ENCODE results near the gene ZNF180.
"Not testable (repeated sequence)": the region's sequence is repeated elsewhere in the genome, so short reads cannot be mapped to it uniquely, and the experiment has no call there.

The ZNF180 gene

DNA sequence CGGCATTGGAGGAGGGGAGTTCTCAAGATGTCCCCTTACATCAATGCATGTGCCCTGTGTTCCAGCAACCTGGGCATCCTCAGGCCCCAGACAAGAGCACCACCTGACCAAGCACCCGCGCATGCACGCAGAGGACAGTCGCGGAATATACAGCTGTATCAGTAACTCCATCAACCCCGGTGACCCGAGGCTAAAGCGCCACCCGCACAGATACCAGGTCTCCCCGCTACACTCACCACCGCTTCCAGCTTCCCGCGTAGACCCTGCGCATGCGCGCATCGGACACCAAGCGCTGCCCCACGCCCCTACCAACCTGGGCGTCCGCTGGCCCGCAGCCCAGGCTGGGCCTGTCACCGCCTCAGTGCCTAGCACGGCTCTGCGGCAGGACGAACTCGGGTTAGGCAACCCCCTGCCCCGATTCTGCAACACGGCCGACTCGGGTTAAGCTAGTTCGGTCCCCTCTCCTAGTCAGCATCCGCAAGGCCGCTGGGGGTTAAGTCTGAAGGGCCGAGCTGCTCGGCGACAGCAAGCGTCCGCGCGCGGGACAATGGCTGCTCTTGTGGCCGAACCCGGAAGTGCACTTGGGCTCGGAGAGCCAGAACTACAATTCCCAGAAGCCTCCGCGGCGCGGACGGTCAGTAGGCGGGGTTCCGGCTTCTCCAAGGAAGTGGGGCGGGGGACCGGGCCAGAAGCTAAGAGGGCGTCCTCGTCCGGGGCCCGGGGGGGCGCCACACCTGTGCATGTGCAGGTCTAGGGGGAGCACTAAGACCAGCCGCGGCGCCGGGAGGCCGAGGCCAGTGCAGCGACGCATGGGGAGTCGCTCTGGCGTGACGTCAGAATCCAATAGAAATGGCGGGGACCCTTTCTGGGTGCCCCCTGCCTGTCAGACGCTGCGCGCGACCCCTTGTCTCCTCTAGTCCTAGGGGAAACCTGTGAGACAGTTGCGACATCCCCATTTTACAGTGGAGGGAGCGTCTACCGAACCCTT, at the start of gene ZNF180:
Gene ZNF180 (minus strand): TSS at position 561 of the 988 bp plus-strand sequence. CDS start 3,188 bp downstream, outside the sequence.
- DNase-seq (ENCODE audit: low read depth) = peak; percentile 85

DNA sequence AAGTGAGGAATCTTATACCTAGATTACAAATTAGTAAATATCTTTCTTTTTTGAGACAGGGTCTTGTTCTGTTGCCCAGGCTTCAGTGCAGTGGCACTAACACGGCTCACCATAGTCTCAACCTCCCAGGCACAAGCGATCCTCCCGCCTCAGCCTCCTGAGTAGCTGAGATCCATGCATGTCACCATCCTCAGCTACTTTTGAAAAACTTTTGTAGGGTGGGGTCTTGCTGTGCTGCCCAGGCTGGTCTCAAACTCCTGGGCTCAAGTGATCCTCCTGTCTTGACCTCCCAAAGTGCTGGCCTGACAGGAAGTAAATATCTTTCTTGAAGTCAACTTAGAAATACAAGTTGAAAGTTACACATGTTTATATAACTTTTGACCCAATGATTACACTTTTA, 49.2 kb upstream of the ZNF180 start:
- DNase-seq (ENCODE audit: low read depth) = no peak

DNA sequence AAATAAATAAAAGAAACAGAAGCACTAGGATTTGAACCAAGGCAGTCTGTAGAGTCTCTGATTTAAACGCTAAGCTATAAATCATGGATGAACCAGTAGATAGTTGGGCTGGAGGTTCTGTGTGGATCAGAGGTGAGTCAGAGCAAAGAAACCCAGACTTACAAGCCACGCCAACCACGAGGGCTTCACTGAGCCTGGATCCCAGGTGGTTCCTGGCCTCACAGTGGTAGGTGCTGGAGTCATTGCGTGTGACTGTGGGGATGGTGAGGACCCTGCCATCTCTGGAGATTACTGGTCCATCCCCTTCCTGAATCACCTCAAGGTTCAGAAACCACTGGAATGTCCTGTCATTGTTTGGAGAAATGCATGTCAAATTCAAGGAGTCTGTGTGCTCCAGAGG, 48.4 kb upstream of the ZNF180 start:
- no peak for DNase-seq (ENCODE audit: low read depth)

DNA sequence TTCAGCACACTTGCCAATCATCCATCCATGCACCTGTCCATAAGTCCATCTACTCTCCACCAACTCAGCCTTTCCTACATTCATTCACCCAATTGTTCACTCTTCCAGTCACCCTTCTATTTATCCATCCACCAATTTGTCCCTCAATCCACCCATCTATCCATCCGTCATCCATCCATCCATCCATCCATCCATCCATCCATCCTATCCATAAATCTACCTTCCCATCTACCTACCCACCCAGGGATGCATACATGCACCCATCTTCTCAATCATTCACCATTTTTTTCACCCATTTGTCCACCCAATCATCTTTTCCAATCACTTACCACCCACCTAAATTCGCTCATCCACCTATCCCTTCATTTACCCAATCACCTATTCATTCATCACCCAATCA, 43.7 kb upstream of the ZNF180 start:
- no peak for DNase-seq (ENCODE audit: low read depth)

DNA sequence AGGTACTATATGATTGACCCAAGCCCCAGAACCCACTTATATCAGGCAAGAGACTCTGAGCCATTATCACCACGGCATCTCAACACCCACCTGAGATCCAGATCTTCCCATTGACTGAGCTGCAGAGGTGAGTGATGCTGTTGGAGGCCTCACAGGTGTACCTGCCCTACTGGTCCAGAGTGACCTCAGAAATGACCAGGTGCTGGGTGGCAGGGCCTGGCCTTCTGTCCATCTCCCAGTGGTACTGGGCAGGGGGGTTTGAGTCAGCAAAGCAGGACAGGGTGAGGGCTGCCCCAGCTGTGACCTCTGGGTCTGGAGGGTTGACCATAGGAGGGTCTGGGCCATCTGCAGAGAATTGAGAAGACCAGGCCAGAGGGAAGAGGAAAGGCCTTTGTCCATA, 42.3 kb upstream of the ZNF180 start:
- DNase-seq (ENCODE audit: low read depth) = no peak

DNA sequence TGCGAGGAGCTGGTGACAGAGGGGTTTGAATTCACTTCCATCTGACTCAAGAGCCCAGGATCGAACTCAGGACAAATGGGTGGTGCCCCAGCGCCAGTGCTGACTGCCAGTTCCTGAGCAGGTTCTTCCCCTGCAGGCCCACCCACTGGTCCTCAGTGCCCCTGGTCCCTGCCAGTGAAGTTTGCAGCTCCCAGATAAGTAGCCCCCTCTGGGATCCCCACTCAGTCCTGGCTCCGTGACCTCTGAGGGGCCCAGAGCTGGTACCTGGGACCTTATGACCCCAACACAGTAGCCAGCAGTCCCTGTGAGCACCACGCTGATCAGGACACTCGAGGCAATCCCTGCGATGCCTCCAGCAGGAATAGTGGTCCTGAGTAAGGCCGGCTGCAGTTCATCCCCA, 40.4 kb upstream of the ZNF180 start:
- DNase-seq (ENCODE audit: low read depth) = no peak

DNA sequence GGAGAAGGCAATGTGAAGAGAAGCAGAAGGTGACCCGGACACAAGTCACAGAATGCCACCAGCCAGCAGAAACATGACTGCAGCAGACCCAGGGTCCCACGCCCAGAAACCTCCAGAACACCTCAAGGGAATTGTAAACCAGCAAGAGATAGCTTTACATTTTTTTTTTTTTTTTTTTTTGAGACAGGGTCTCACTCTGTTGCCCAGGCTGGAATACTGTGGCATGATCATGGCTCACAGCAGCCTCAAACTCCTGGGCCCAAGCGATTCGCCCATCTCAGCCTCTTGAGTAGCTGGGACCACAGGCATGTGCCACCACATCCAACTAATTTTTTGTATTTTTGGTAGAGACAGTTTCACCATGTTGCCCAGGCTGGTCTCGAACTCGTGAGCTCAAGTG, 39.7 kb upstream of the ZNF180 start:
- DNase-seq (ENCODE audit: low read depth) = no peak

DNA sequence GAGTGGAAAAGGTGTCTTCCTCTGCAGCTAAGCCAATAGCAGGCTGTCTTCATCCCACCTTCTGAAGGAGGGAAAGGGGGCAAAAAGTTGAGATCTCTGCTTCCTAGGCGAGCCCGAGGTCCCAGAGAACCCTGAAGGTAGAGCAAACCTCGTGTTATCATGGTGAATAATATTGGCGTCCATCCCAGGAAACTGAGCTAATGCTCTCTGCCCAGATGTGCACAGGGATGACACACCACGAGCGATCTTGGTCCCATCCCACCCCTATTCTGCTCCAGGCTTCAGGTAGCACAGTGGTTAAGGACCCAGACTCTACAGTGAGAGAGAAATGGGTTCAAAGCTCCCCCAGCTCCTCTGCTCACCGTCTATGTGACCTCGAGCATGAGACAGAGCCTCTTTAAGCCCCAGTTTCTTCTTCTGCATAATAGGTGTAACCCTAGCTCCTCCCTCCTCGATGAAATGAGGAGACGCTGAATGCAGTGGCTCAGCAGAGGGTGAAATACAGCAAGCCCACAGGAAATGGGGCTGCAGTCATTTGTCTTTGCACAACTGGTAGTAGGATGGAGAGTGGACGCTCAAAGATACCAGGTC, 39.0 kb upstream of the ZNF180 start:
- DNase-seq (ENCODE audit: low read depth) = no peak

DNA sequence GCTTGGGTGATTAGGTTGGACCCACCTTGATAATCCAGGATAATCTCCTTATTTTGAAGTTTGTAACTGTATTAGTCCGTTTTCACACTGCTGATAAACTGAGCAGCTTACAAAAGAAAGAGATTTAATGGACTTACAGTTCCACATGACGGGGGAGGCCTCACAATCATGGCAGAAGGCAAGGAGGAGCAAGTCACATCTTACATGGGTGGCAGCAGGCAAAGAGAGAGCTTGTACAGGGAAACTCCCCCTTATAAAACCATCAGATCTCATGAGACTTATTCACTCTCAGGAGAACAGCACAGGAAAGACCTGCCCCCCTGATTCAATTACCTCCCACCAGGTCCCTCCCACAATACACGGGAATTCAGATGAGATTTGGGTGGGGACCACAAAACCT, 35.0 kb upstream of the ZNF180 start:
- DNase-seq (ENCODE audit: low read depth) = not testable (repeated sequence)

DNA sequence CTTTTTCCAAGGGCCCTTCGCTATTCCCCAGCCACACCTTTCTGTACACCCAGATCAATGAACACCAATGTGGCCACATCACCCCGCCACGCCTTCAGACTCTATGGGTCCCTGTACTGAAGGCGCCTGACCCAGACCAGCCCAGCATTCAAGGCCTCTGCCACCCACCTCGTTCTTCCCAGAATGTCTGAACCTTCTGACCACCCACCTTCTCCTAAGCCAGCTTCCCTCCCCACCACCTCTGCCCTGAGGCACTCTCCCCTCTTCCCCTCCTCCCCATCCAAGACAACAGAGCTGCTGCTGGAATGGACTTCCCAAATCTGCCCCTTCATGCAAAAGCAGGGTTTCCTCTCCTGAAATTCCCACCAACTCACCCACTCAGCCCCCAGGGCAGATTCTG, 32.5 kb upstream of the ZNF180 start:
- no peak for DNase-seq (ENCODE audit: low read depth)

DNA sequence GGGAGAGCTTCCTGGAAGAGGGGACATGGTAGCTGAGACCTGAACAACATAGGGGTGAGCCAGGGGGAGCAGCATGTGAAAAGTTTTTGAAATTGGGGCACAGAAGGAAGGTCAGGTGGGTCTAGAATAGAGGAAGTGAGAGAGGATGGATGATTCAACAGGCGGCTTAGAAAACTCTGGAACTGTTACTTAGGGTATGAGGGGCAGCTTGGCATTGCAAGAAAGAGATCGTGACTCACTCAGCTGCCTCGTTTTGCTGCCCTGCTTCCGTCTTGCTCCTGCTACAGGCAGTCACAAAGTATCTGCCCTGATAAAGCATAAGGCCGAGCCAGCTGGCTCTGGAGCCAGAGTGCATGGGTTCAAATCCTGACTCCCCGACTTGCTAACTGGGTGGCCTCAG, 30.5 kb upstream of the ZNF180 start:
- no peak for DNase-seq (ENCODE audit: low read depth)

DNA sequence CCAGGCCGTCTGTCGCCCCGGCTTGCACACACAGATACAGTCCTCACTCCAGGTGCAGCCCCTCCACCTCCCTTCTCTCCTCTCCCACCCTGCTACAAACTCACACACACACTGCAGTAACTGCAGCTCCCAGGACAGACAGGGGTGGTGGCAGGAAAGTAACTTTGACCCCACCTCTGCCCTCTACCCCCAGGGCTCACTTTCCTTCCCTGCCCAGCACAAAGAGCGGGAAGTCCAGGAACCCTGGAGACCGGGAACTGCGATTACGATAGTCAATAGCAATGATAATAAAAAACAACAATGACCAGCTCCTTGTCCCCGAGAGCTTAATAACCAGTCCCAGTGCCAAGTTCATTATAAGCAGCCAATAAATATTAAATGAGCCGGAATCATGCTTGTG, 29.2 kb upstream of the ZNF180 start, which contains the start of gene CEACAM20:
Gene CEACAM20 (minus strand): TSS at position 140 of the 400 bp plus-strand sequence. CDS start 166 bp downstream, outside the sequence.
- no peak for DNase-seq (ENCODE audit: low read depth)

DNA sequence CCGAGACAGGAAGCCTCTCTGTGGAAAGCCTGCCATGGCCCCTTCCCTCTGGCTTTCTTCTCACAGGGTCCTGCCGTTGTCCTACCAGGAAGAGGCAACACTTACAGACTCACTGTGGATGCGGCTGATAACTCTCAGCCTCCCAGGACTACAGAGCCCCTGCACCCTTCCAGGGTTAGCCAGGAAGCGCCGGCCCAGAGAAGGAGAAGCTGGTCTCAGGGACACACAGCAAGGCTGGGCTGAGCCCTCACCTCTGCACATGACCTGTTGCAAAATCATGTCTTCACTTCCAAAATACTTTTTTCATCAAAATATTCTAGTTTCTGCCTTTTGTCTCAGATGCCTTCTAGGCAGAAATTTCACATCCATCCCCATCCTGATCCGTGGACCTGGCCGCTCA, 27.2 kb upstream of the ZNF180 start:
- DNase-seq (ENCODE audit: low read depth) = no peak

DNA sequence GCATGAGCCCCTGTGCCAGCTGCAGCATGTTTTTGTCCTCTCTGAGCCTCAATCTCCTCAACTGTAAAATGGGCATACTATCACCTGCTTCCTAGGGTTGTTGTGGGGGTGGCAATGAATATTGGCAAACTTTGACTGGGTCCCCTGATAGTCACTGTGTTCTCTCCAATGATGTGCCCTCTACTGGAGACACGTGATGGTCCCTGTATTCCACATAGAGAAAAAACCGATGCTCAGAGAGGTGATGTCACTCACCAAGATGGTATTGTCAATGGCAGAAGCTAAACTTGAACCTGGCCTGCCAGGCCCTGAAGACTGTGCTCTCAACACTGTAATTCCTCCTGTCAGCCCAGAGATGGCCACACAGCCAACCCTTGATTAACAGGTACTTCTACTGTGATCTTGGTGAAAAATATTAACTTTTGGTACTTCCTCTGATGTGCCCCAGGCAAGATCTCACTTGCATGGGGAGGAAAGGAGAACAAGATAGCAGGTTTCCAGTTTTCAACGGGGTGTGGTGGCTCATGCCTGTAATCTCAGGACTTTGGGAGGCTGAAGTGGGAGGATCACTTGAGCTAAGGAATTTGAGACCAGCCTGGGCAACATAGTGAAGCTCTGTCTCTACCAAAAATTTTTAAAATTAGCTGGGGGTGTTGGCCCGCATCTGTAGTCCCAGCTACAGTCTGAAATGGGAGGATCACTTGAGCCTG, 25.6 kb upstream of the ZNF180 start:
- DNase-seq (ENCODE audit: low read depth) = no peak

DNA sequence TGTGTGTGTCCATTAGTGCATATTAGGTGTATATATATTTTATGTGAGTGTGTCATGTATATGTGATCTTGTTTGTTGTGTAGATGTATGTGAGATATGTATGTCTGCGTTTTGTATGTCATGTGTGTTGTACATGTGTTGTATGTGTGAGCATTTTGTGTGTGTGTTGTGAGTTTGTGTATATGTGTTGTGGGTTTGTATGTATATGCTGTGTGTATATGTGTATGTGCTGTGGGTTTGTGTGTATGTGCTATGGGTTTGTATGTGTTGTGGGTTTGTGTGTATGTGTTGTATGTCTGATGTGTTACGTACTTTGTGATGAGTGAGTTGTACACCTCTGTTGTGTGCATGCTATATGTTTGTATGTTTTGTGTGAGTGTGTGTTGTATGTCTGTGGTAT, 21.0 kb upstream of the ZNF180 start:
- DNase-seq (ENCODE audit: low read depth) = no peak

DNA sequence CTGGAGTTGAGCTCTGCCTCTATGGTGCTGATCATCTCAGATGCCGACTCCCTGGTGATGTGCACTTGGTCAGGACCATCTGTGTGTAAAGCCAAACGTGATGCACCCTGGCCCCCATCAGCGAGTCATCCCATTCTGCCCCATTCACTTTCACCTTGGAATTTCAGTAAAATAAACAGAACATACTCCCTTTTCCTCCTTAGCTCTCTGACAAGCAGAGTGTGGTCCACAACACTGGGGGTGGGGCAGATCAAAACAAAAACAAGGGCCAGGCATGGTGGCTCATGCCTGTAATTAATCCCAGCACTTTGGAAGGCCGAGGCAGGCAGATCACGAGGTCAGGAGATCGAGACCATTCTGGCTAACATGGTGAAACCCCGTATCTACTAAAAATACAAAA, 16.8 kb upstream of the ZNF180 start:
- no peak for DNase-seq (ENCODE audit: low read depth)

DNA sequence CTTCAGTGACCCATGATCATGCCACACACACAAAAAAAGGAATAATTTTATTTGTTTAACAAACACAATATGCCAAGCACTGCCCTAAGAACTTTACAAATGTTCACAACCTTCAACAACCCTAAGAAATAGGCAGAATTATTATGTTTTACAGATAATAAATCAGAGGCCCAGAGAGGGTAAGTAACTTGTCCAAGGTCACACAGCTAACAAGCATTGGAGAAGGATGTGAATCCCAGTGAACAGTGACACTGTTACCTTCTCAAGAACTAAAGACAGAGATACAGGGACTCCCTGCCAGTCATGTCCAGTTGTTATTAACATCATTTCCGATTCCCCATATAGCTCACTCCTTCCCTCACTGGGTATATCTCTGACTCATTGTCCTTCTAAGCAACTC, 15.6 kb upstream of the ZNF180 start:
- DNase-seq (ENCODE audit: low read depth) = no peak

DNA sequence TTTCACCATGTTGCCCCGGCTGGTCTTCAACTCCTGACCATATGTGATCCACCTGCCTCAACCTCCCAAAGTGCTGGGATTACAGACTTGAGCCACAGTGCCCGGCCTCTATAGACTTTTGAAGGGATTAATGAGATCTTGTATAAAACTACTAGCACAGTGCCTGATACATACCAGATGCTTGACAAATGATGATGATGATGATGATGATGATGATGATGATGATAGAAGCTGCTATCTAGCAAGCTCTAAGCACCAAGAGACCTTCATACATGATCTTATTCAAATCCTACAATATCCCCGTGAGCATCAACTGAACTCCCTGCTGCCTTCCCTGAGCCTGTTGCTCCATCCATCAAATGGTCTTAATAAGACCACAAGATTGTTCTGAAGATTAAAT, 14.7 kb upstream of the ZNF180 start:
- no peak for DNase-seq (ENCODE audit: low read depth)

DNA sequence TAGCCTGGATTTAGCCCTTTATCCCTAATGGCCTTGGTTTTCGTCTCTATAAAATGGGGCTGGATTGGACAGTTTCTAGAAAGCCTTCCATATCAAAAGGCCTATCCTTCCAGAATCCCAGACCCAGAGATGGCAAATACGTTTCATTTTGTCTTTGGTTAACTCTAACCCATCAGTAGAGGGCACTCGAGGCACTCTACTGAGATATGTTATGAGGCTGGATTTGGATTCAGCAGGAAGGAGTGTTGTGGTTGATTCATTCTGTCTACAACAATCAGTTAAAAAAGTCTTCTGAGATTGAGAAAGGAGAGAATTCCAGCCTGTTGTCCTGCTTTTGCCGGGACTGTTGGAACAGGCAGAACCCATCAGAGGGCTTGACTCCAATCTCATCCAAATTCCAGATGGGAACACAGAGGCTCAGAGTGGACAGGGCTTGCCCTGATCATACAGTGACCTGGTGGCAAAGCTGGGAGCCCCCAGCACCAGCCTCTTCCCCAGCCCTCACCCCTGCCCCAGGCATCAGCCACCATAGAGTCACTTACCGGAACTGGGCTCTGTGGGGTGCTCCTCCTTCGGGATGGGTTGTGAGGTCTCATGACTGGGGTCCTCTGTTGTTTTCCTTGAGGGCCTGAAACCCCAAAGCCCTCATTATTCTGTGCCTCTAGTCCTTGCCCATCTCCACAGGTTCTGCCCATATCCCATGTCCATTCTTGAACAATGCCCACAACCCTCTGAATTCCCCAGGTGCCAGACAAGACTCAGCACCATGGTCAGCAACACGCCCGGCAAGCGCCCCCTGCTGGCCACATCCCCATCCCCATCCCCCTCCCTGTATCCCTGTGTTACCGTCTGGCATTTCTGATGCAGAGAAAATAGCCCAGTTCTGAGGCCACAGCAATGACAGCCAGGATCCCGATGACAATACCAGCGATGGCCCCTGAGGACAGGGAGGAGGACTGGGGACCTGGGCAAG, 12.3 kb upstream of the ZNF180 start:
- no peak for DNase-seq (ENCODE audit: low read depth)

DNA sequence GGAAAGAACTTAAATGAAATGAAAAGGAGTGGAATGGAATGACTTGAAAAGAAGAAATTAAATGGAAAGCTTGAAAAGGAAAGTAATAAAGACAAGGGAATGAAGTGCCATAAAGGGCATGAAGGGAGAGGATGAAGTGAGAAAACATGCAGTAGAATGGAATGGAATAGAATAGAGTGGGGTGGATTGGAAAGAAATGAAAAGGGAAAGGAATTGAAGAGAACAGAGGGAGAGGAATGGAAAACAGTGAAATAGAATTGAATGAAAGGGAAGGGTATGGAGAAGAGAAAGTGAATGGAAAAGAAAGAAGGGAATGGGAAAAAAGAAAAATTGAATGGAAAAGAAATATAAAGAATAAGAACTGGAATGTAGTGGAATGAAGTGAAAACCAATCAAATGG, 9.2 kb upstream of the ZNF180 start:
- no peak for DNase-seq (ENCODE audit: low read depth)

DNA sequence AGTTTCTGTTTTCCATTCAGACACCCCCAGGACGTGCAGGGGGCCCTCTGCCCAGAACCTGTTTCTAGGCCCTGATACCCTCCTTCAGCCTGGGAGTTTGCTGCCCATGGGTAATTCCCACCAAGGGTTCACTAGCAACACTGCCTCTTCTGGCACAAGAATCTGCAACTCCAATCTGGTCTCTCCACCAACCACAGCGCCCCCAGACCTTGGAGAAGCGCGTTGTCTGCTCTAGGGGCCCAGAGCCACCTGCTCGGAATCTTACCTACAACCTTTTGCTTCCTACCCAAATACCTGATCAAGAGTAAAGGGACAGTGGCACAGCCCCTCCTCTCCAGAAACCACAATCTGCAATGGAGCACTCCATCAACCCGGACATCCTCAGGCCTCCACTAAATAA, 763 bp downstream of the ZNF180 start:
- DNase-seq (ENCODE audit: low read depth) = no peak

DNA sequence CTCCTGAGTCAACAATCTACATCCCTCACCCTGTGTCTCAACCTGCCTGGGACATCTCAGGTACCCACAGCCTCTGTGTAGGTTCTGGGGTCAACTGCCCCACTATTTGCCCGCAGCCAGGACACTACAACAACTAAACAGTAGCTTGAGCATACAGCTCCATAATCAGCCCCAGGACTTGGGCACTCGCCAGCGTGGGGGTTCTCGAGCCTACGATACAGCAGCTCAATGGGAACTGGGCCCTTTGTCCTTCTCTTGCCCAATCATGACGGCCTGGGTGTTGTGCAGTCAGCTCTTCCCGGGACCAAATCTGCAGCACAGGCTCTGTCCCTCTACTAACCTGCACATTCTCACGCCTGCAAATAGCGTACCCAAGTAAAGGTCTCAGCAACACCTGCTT, 1.3 kb downstream of the ZNF180 start:
- no peak for DNase-seq (ENCODE audit: low read depth)

Data from stimulated activated CD8-positive, alpha-beta memory T cell treated with anti-CD3 and anti-CD28 coated beads, Interleukin-15, amount 100 ng/mL, for 24 hours (primary cell).